Measurements from ENCODE around the gene ARL2BP. TPM values are rescaled to one million over a fixed set of nuclear protein-coding genes. Genes with fewer than 3 reads are reported as not detected.

ARL2BP gene
- total and polyA plus RNA-seq, 10 of the 15 experiments (the other 5 are each of a cell fraction or from before 2014, with no cell fraction given) = 12.5 to 56.6 (median 29.7) TPM

GRCh38 chr16:57279780-57280638 lies 35.0 kb downstream of the ARL2BP start:
- POLR2A ChIA-PET = interaction anchor here (0.7 kb wide), 1 partner anchor 18 kb away, joined by 3 read pairs; no protein-coding TSS in a partner anchor
- 42% methylated on average over 7 of the region's 7 CpGs for WGBS (ENCODE audit: insufficient coverage, insufficient replicate concordance, low lambda C conversion rate, missing lambda C conversion rate)

DNA sequence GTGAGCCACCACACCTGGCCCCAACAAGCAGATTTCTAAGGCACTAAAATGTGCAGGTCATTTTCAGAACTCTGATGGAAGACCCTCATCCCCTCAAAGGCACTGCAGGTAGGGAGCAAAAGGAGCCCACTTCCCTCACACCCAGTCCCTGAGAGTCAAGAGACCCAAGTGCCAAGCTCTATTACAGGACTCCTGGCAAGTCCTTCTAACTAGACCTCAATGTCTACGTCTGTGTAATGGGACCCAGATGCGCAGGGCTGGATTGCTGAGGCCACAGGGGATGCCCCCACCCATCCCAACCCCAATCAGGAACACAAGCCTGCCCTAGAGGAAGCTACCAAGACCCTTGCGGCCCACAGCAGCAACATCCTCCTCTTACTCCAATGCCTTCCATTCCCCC lies 36.7 kb downstream of the ARL2BP start:
- ChIA-PET CTCF (interaction anchor here (1.4 to 2.3 kb wide), 2 partner anchors 36 to 189 kb away, joined by 4 to 8 read pairs; partner anchors contain the start of genes ARL2BP and CPNE2), POLR2A (interaction anchor here (0.6 to 1.2 kb wide), 2 partner anchors 13 to 37 kb away, joined by 3 to 4 read pairs; partner anchors contain the start of gene ARL2BP), RAD21 (ENCODE audit: unreplicated experiment) (no interaction called here), SMC1A (ENCODE audit: uncharacterized antibody, unreplicated experiment) (no interaction called here)
- no peak overlapping the region for H3K4me2 ChIP-seq (ENCODE audit: control insufficient read depth, insufficient read depth)
- intact Hi-C loops (cut with micrococcal nuclease; ENCODE audit: unreplicated experiment) (no loop called here), in situ Hi-C loops (cut with MboI) (no loop called here)
- no peak overlapping the region for H3K9ac ChIP-seq (ENCODE audit: control insufficient read depth, insufficient read depth, low read length)
- WGBS (ENCODE audit: insufficient coverage, insufficient replicate concordance, low lambda C conversion rate, missing lambda C conversion rate) = 73% methylated on average over 3 of the region's 3 CpGs
- FAIRE-seq (no peak), DNase-seq (ENCODE audit: low read depth, low spot score) (no peak), ATAC-seq (no peak)
- H4K20me1 ChIP-seq (ENCODE audit: control insufficient read depth, insufficient read depth) = no peaks in the 10 kb centered on the region
- BruUV-seq (replicated peaks) = no TSS peak
- no peaks in the 10 kb centered on the region for H3K79me2 ChIP-seq (ENCODE audit: control insufficient read depth, insufficient read depth, low read length)
- no peak overlapping the region for H3K4me3 ChIP-seq
- H3K4me1 ChIP-seq (ENCODE audit: control insufficient read depth, insufficient read depth, low read length) = peaks cover 6% of the 10 kb centered on the region
- no peaks in the 10 kb centered on the region for H3K36me3 ChIP-seq (ENCODE audit: control insufficient read depth in 2 of 2, insufficient read depth in 2 of 2, low read length in 1 of 2)
- peaks cover 2 to 8% of the 10 kb centered on the region in 2 experiments; a peak in 2 of 4 replicates for H3K27me3 ChIP-seq (replicated peaks in 1 of 2; ENCODE audit: control insufficient read depth in 2 of 2, insufficient read depth in 2 of 2, low read length in 1 of 2)
- H3K27ac ChIP-seq (ENCODE audit: control insufficient read depth, insufficient read depth) = no peak overlapping the region
- no peak overlapping the region for H2AFZ ChIP-seq (ENCODE audit: control insufficient read depth, low read depth, low read length)
- no peaks in the 10 kb centered on the region for H3K9me3 ChIP-seq (replicated peaks; ENCODE audit: control insufficient read depth, insufficient read depth, low read length)
- TF ChIP-seq, protein P1, sequence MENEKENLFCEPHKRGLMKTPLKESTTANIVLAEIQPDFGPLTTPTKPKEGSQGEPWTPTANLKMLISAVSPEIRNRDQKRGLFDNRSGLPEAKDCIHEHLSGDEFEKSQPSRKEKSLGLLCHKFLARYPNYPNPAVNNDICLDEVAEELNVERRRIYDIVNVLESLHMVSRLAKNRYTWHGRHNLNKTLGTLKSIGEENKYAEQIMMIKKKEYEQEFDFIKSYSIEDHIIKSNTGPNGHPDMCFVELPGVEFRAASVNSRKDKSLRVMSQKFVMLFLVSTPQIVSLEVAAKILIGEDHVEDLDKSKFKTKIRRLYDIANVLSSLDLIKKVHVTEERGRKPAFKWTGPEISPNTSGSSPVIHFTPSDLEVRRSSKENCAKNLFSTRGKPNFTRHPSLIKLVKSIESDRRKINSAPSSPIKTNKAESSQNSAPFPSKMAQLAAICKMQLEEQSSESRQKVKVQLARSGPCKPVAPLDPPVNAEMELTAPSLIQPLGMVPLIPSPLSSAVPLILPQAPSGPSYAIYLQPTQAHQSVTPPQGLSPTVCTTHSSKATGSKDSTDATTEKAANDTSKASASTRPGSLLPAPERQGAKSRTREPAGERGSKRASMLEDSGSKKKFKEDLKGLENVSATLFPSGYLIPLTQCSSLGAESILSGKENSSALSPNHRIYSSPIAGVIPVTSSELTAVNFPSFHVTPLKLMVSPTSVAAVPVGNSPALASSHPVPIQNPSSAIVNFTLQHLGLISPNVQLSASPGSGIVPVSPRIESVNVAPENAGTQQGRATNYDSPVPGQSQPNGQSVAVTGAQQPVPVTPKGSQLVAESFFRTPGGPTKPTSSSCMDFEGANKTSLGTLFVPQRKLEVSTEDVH (IDR thresholded peaks at IDR 0.05; ENCODE audit: low read depth, partially characterized antibody) = no peak
- no peak for TF ChIP-seq TCF12 (IDR thresholded peaks at IDR 0.05; ENCODE audit: low read depth, low read length)
- TF ChIP-seq, protein P2, sequence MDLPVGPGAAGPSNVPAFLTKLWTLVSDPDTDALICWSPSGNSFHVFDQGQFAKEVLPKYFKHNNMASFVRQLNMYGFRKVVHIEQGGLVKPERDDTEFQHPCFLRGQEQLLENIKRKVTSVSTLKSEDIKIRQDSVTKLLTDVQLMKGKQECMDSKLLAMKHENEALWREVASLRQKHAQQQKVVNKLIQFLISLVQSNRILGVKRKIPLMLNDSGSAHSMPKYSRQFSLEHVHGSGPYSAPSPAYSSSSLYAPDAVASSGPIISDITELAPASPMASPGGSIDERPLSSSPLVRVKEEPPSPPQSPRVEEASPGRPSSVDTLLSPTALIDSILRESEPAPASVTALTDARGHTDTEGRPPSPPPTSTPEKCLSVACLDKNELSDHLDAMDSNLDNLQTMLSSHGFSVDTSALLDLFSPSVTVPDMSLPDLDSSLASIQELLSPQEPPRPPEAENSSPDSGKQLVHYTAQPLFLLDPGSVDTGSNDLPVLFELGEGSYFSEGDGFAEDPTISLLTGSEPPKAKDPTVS (IDR thresholded peaks at IDR 0.05; ENCODE audit: low read depth, low read length) = no peak
- no peak for TF ChIP-seq NFYB (IDR thresholded peaks at IDR 0.05; ENCODE audit: insufficient read depth, low read depth, low read length)
- TF ChIP-seq, protein P3, sequence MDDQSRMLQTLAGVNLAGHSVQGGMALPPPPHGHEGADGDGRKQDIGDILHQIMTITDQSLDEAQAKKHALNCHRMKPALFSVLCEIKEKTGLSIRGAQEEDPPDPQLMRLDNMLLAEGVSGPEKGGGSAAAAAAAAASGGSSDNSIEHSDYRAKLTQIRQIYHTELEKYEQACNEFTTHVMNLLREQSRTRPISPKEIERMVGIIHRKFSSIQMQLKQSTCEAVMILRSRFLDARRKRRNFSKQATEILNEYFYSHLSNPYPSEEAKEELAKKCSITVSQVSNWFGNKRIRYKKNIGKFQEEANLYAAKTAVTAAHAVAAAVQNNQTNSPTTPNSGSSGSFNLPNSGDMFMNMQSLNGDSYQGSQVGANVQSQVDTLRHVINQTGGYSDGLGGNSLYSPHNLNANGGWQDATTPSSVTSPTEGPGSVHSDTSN (IDR thresholded peaks at IDR 0.05; ENCODE audit: insufficient replicate concordance, low read depth, low read length) = no peak
- no peak for TF ChIP-seq CBX5 (IDR thresholded peaks at IDR 0.05; ENCODE audit: low read depth)

More at GRCh38 chr16:57279780-57280638, 35.0 kb downstream of the ARL2BP start:
- peaks cover 6% of the 10 kb centered on the region for H3K4me1 ChIP-seq (ENCODE audit: control insufficient read depth, insufficient read depth, low read length)
- ChIA-PET SMC1A (ENCODE audit: uncharacterized antibody, unreplicated experiment) (interaction anchor here (1.0 to 1.6 kb wide), 5 partner anchors 9 to 39 kb away, joined by 3 to 5 read pairs (median 4); no protein-coding TSS in a partner anchor), CTCF (interaction anchor here (0.8 to 2.3 kb wide), 6 partner anchors 34 to 241 kb away, joined by 3 to 8 read pairs (median 4); partner anchors contain the start of genes ARL2BP and CPNE2), RAD21 (ENCODE audit: unreplicated experiment) (no interaction called here)
- no peak overlapping the region for H3K27ac ChIP-seq (ENCODE audit: control insufficient read depth, insufficient read depth)
- DNase-seq (ENCODE audit: low read depth, low spot score) = no peak
- BruUV-seq (replicated peaks) = no TSS peak
- no peak for TF ChIP-seq EP300 (IDR thresholded peaks at IDR 0.05; ENCODE audit: borderline replicate concordance in 1 of 2, control insufficient read depth in 1 of 2, low read depth in 2 of 2, low read length in 2 of 2)
- TF ChIP-seq CBX5 (IDR thresholded peaks at IDR 0.05; ENCODE audit: low read depth) = no peak
- TF ChIP-seq MYB (IDR thresholded peaks at IDR 0.05; ENCODE audit: borderline replicate concordance, low read depth, low read length) = no peak
- TF ChIP-seq CBFB (IDR thresholded peaks at IDR 0.05; ENCODE audit: low read depth) = no peak
- TF ChIP-seq BRCA1 (IDR thresholded peaks at IDR 0.05; ENCODE audit: low read depth, low read length) = no peak
- H2AFZ ChIP-seq (ENCODE audit: control insufficient read depth, low read depth, low read length) = no peak overlapping the region
- no peaks in the 10 kb centered on the region for H3K9me3 ChIP-seq (replicated peaks; ENCODE audit: control insufficient read depth, insufficient read depth, low read length)
- intact Hi-C loops (cut with micrococcal nuclease; ENCODE audit: unreplicated experiment) (no loop called here), in situ Hi-C loops (cut with MboI) (no loop called here)
- H3K4me3 ChIP-seq = no peak overlapping the region
- no peaks in the 10 kb centered on the region for H4K20me1 ChIP-seq (ENCODE audit: control insufficient read depth, insufficient read depth)
- H3K27me3 ChIP-seq (replicated peaks in 1 of 2; ENCODE audit: control insufficient read depth in 2 of 2, insufficient read depth in 2 of 2, low read length in 1 of 2) = peaks cover 2 to 8% of the 10 kb centered on the region in 2 experiments; a peak in 2 of 4 replicates
- no peak overlapping the region for H3K4me2 ChIP-seq (ENCODE audit: control insufficient read depth, insufficient read depth)
- H3K36me3 ChIP-seq (ENCODE audit: control insufficient read depth in 2 of 2, insufficient read depth in 2 of 2, low read length in 1 of 2) = no peaks in the 10 kb centered on the region
- FAIRE-seq = no peak
- ATAC-seq = no peak
- no peak overlapping the region for H3K9ac ChIP-seq (ENCODE audit: control insufficient read depth, insufficient read depth, low read length)
- H3K79me2 ChIP-seq (ENCODE audit: control insufficient read depth, insufficient read depth, low read length) = no peaks in the 10 kb centered on the region
